Mesenteric fat pad (tissue), 1 donor: ENCODE results near the gene ZNF497. TPM values are rescaled to one million over a fixed set of nuclear protein-coding genes. Genes with fewer than 3 reads are reported as not detected.

Experiments used
- DNase-seq: peaks from one replicate; pipeline ENCODE4 v3.0.0-alpha.2; 2020; ENCODE audit warnings: low spot score
- total RNA-seq: library from RNA; stranded (reverse); fragmentation: NEBNext Ultra II Directional; extraction: Animal tissue kit (Norgen Biotek cat#: 25700); gene quantifications from one replicate; pipeline ENCODE4 v1.2.1, GENCODE V29; 2021
- donor health status: DM: yes; HTN: yes; CAD: no.

Gene ZNF497
- total RNA-seq, 1 donor from 2014 or later = 0.19 TPM

GRCh38 chr19:58368561-58369360 lies 6.2 kb upstream of the ZNF497 start:
- DNase-seq = no peak

GRCh38 chr19:58367698-58368454 lies 5.3 kb upstream of the ZNF497 start:
- no peak for DNase-seq

- DNase-seq = no peak
Observed at GRCh38 chr19:58366585-58367430, 4.3 kb upstream of the ZNF497 start.

GRCh38 chr19:58364146-58364545 lies 1.6 kb upstream of the ZNF497 start:
- DNase-seq = no peak

- peak; percentile 89 for DNase-seq
Observed at GRCh38 chr19:58361900-58362271, 665 bp downstream of the ZNF497 start.

GRCh38 chr19:58357481-58358145 lies 4.9 kb downstream of the ZNF497 start:
- no peak for DNase-seq

- DNase-seq = no peak
Observed at GRCh38 chr19:58356766-58357480, 5.6 kb downstream of the ZNF497 start.

GRCh38 chr19:58355908-58356765 lies 6.4 kb downstream of the ZNF497 start:
- no peak for DNase-seq

- no peak for DNase-seq
Observed at GRCh38 chr19:58355215-58355796, 7.2 kb downstream of the ZNF497 start.

GRCh38 chr19:58354478-58355030 lies 8.0 kb downstream of the ZNF497 start:
- no peak for DNase-seq

- DNase-seq = no peak
Observed at GRCh38 chr19:58353717-58354477, 8.7 kb downstream of the ZNF497 start.

- DNase-seq = no peak
Observed at GRCh38 chr19:58352760-58353671, 9.5 kb downstream of the ZNF497 start, which contains the start of gene A1BG. Gene A1BG, minus strand, starts transcription at chr19:58353492. Its CDS starts 55 bp downstream, at chr19:58353437.

- DNase-seq = no peak
Observed at GRCh38 chr19:58351990-58352755, 10.4 kb downstream of the ZNF497 start.

- no peak for DNase-seq
Observed at GRCh38 chr19:58351558-58351878, 11.0 kb downstream of the ZNF497 start.

GRCh38 chr19:58350871-58351557 lies 11.5 kb downstream of the ZNF497 start:
- no peak for DNase-seq
